Measurements from ENCODE around the gene PAFAH1B1.
A peak's percentile ranks its signal among the peaks of the same experiment; 100 is the strongest.

PAFAH1B1 gene

DNA sequence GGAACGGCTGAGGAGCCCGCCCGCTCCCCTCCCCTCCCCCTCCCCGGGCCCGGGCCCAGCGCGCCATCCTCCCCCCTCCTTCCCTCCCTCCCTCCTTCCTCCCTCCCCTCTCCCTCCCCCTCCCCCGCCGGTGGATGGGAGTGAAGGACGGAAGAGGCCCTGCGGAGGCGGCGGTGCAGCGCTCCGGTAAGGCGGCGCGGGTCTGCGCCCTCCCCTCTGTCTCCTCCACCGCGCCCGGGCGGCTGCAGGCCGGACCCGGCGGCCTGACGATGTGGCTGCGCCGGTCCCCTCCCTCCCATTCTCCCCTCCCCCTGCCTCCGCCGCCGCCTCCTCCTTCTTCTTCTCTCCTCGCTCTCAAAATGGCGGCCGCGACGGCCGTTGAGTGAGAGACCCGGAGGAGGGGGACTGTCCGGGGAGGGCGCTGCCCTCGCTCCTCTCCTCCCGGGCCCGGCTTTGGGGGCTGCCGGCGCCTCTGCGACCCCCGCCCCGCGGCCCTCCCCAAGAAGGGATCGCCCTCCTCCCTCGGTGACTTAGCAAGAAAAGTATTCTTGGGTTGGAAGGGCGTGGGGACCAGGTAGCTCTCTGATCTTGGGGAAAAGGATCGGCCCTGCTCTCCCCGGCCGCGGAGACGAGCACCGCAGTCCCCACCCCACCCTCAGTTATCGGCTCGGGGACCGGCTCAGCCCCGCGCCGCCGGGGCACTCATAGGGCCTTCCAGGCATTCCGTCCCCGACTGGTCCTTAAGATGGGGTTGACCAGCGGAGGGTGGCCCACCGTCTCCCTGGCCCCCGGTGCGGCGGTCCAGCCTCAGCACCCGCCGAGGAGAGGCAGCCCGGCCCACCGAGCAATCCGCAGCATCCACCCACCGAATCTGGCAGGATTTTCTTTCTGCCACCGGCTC, 617 bp downstream of the PAFAH1B1 start (continued):
- TF ChIP-seq, protein P1, sequence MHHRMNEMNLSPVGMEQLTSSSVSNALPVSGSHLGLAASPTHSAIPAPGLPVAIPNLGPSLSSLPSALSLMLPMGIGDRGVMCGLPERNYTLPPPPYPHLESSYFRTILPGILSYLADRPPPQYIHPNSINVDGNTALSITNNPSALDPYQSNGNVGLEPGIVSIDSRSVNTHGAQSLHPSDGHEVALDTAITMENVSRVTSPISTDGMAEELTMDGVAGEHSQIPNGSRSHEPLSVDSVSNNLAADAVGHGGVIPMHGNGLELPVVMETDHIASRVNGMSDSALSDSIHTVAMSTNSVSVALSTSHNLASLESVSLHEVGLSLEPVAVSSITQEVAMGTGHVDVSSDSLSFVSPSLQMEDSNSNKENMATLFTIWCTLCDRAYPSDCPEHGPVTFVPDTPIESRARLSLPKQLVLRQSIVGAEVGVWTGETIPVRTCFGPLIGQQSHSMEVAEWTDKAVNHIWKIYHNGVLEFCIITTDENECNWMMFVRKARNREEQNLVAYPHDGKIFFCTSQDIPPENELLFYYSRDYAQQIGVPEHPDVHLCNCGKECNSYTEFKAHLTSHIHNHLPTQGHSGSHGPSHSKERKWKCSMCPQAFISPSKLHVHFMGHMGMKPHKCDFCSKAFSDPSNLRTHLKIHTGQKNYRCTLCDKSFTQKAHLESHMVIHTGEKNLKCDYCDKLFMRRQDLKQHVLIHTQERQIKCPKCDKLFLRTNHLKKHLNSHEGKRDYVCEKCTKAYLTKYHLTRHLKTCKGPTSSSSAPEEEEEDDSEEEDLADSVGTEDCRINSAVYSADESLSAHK (tag by site-specific recombination; IDR thresholded peaks at IDR 0.05): 0 out of 2 replicates have a peak, but pooled peaks have one; percentile 22
- TF ChIP-seq, protein P2, sequence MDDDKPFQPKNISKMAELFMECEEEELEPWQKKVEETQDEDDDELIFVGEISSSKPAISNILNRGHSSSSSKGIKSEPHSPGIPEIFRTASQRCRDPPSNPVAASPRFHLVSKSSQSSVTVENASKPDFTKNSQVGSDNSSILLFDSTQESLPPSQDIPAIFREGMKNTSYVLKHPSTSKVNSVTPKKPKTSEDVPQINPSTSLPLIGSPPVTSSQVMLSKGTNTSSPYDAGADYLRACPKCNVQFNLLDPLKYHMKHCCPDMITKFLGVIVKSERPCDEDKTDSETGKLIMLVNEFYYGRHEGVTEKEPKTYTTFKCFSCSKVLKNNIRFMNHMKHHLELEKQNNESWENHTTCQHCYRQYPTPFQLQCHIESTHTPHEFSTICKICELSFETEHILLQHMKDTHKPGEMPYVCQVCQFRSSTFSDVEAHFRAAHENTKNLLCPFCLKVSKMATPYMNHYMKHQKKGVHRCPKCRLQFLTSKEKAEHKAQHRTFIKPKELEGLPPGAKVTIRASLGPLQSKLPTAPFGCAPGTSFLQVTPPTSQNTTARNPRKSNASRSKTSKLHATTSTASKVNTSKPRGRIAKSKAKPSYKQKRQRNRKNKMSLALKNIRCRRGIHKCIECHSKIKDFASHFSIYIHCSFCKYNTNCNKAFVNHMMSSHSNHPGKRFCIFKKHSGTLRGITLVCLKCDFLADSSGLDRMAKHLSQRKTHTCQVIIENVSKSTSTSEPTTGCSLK (tag by site-specific recombination; IDR thresholded peaks at IDR 0.05): no peak
- TF ChIP-seq ZBTB8A (tag by site-specific recombination; IDR thresholded peaks at IDR 0.05) (no peak), GLI4 (tag by site-specific recombination; IDR thresholded peaks at IDR 0.05) (no peak), ZNF426 (tag by site-specific recombination; IDR thresholded peaks at IDR 0.05) (no peak), ZNF558 (tag by site-specific recombination; IDR thresholded peaks at IDR 0.05) (no peak), SP2 (tag by site-specific recombination; IDR thresholded peaks at IDR 0.05) (peak; percentile 68), ZNF830 (tag by site-specific recombination; IDR thresholded peaks at IDR 0.05; ENCODE audit: low read depth) (no peak), ZFP69B (tag by site-specific recombination; IDR thresholded peaks at IDR 0.05) (no peak), ZNF324 (tag by site-specific recombination; IDR thresholded peaks at IDR 0.05) (no peak), ZNF747 (tag by site-specific recombination; IDR thresholded peaks at IDR 0.05) (no peak), OSR2 (tag by site-specific recombination; IDR thresholded peaks at IDR 0.05) (no peak), ZXDB (tag by site-specific recombination; IDR thresholded peaks at IDR 0.05) (no peak), ZNF585B (tag by site-specific recombination; IDR thresholded peaks at IDR 0.05) (no peak), ZBTB20 (tag by site-specific recombination; IDR thresholded peaks at IDR 0.05) (peak; percentile 55; the same call in 1 of the 2 replicates)
- TF ChIP-seq, protein P3, sequence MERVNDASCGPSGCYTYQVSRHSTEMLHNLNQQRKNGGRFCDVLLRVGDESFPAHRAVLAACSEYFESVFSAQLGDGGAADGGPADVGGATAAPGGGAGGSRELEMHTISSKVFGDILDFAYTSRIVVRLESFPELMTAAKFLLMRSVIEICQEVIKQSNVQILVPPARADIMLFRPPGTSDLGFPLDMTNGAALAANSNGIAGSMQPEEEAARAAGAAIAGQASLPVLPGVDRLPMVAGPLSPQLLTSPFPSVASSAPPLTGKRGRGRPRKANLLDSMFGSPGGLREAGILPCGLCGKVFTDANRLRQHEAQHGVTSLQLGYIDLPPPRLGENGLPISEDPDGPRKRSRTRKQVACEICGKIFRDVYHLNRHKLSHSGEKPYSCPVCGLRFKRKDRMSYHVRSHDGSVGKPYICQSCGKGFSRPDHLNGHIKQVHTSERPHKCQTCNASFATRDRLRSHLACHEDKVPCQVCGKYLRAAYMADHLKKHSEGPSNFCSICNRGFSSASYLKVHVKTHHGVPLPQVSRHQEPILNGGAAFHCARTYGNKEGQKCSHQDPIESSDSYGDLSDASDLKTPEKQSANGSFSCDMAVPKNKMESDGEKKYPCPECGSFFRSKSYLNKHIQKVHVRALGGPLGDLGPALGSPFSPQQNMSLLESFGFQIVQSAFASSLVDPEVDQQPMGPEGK (tag by site-specific recombination; IDR thresholded peaks at IDR 0.05): peak; percentile 57

DNA sequence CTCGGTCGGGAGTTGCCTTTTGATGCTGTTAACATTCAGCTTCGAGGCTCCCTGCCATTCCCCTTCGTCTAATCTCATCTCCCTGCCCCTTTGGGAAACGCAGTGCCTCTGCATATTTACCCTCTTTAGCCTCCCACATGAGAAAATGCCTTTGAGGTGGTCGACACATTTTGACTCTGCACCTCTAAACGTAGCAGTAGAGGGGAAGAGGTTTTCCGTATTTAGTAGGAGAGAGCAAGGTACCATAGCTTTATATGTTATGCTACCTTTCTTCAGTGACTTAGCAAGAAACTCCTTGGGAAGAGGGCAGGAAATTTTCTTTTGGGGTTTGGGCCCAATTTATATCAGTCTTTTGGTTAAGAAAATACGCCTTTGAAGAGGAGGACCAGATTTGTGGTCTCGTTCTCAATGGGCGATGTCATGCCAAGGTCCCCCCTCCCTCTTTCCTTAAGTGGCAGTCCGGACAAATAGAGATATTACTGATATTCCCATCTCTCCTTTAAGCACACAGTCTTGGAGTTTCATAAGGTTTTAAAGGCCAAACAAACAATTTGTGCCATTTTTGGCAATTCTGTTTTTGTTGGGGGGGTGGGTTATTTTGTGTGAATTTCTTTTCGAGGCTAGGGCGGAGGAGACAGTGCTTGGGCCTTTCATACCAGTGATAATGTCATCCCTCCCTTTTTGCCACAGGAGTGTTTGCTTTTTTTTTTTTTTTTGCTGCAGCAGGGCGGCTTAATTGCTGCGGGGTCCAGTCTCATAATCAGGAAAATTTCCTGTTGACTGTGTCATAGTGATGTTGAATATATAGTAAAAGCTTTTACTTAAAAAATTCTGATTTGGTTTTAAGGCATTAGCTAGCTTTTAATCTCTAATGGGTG, 1.5 kb downstream of the PAFAH1B1 start:
- Histone ChIP-seq H3K36me3 (ENCODE audit: control insufficient read depth in 2 of 2, insufficient read depth in 1 of 2, low read length in 2 of 2) (peaks cover 0 to 7% of the 10 kb centered on the region in 2 experiments; a peak in 1 of 3 replicates), H3K9me3 (ENCODE audit: control insufficient read depth, insufficient read depth, low read depth, low read length) (no peaks in the 10 kb centered on the region), H3K4me1 (ENCODE audit: control insufficient read depth, insufficient read depth, low read length) (peaks cover 24% of the 10 kb centered on the region), H3K27ac (ENCODE audit: extremely low read depth, low read depth, low read length) (peak overlapping the region; percentile 99), H3K4me3 (ENCODE audit: low read depth, low read length) (peak overlapping the region; percentile 95)
- POLR2A ChIA-PET: interaction anchor here (0.7 to 1.0 kb wide), 3 partner anchors 43 to 91 kb away, joined by 3 to 7 read pairs (median 5); no protein-coding TSS in a partner anchor
- CTCF ChIA-PET: interaction anchor here (0.6 kb wide), 1 partner anchor 85 kb away, joined by 4 read pairs; no protein-coding TSS in a partner anchor
- TF ChIP-seq, protein P4, sequence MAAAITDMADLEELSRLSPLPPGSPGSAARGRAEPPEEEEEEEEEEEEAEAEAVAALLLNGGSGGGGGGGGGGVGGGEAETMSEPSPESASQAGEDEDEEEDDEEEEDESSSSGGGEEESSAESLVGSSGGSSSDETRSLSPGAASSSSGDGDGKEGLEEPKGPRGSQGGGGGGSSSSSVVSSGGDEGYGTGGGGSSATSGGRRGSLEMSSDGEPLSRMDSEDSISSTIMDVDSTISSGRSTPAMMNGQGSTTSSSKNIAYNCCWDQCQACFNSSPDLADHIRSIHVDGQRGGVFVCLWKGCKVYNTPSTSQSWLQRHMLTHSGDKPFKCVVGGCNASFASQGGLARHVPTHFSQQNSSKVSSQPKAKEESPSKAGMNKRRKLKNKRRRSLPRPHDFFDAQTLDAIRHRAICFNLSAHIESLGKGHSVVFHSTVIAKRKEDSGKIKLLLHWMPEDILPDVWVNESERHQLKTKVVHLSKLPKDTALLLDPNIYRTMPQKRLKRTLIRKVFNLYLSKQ (tag by site-specific recombination; IDR thresholded peaks at IDR 0.05; ENCODE audit: borderline replicate concordance): no peak
- TF ChIP-seq, protein P3 (tag by site-specific recombination; IDR thresholded peaks at IDR 0.05): 0 out of 2 replicates have a peak, but pooled peaks have one; percentile 21
- TF ChIP-seq, protein P5, sequence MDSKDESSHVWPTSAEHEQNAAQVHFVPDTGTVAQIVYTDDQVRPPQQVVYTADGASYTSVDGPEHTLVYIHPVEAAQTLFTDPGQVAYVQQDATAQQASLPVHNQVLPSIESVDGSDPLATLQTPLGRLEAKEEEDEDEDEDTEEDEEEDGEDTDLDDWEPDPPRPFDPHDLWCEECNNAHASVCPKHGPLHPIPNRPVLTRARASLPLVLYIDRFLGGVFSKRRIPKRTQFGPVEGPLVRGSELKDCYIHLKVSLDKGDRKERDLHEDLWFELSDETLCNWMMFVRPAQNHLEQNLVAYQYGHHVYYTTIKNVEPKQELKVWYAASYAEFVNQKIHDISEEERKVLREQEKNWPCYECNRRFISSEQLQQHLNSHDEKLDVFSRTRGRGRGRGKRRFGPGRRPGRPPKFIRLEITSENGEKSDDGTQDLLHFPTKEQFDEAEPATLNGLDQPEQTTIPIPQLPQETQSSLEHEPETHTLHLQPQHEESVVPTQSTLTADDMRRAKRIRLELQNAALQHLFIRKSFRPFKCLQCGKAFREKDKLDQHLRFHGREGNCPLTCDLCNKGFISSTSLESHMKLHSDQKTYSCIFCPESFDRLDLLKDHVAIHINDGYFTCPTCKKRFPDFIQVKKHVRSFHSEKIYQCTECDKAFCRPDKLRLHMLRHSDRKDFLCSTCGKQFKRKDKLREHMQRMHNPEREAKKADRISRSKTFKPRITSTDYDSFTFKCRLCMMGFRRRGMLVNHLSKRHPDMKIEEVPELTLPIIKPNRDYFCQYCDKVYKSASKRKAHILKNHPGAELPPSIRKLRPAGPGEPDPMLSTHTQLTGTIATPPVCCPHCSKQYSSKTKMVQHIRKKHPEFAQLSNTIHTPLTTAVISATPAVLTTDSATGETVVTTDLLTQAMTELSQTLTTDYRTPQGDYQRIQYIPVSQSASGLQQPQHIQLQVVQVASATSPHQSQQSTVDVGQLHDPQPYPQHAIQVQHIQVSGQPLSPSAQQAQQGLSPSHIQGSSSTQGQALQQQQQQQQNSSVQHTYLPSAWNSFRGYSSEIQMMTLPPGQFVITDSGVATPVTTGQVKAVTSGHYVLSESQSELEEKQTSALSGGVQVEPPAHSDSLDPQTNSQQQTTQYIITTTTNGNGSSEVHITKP (tag by site-specific recombination; IDR thresholded peaks at IDR 0.05): no peak

Data from HEK293 (cell line).